Endothelial cell (in vitro differentiated cells): ENCODE data around the gene FPR3. TPM values are rescaled to one million over a fixed set of nuclear protein-coding genes. Genes with fewer than 3 reads are reported as not detected.
A peak's percentile ranks its signal among the peaks of the same experiment; 100 is the strongest.

Source experiments
- DNase-seq: peaks from one replicate; pipeline ENCODE4 v3.0.0; 2021; ENCODE audit warnings: low spot score
- H3K27ac Mint-ChIP-seq: one replicate; pipeline ENCODE4 v1.8.0; 2021; ENCODE audit warnings: mixed read lengths, inconsistent platforms; ENCODE audit not compliant: unreplicated experiment
- H3K27me3 Mint-ChIP-seq: one replicate; pipeline ENCODE4 v1.8.0; 2021; ENCODE audit warnings: mild to moderate bottlenecking, moderate library complexity, mixed read lengths, inconsistent platforms; ENCODE audit not compliant: unreplicated experiment
- H3K36me3 Mint-ChIP-seq: one replicate; pipeline ENCODE4 v1.8.0; 2021; ENCODE audit warnings: mild to moderate bottlenecking, low read depth, mixed read lengths, inconsistent platforms; ENCODE audit not compliant: unreplicated experiment
- H3K4me1 Mint-ChIP-seq: one replicate; pipeline ENCODE4 v1.8.0; 2021; ENCODE audit warnings: mild to moderate bottlenecking, mixed read lengths, inconsistent platforms; ENCODE audit not compliant: unreplicated experiment
- H3K4me3 Mint-ChIP-seq: one replicate; pipeline ENCODE4 v1.8.0; 2021; ENCODE audit warnings: mild to moderate bottlenecking, mixed read lengths, inconsistent platforms; ENCODE audit not compliant: unreplicated experiment
- H3K9me3 Mint-ChIP-seq: one replicate; pipeline ENCODE4 v1.8.0; 2021; ENCODE audit warnings: mixed read lengths, inconsistent platforms; ENCODE audit not compliant: unreplicated experiment
- total RNA-seq: library from RNA; stranded (reverse); fragmentation: NEBNext Ultra II Directional; extraction: Animal tissue kit (Norgen Biotek cat#: 25700); gene quantifications from one replicate; pipeline ENCODE4 v1.2.1, GENCODE V29; 2021; ENCODE audit not compliant: unreplicated experiment
- TF ChIP-seq, protein P1 (sequence below): fragments of 200-600 bp; sonication (generic); IDR thresholded peaks from one replicate; pipeline ENCODE4 v1.5.0; 2021; ENCODE audit warnings: antibody characterized with exemption; ENCODE audit not compliant: unreplicated experiment

Gene FPR3
- total RNA-seq, 1 donor from 2014 or later: not detected

DNA sequence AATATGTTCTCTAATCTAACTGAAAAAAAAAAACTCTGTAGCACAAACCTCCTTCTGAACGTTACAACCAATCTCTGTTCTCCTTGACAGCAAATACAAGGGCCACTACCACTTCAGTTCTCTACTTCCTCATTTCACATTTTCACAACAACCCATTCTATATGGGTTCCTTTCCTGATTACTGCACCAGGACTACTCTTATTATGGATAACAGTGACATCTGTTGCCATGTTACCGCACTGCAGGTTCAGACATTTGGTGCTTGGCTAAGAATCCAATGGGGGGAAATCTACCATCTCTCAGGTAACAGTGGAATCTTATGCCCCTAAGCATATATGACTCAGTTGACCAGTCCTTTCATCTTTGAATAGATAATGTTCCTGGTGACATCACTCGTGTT, 11.6 kb upstream of the FPR3 start:
- Mint-ChIP-seq H3K4me3 (no peak overlapping the region), H3K36me3 (no peaks in the 10 kb centered on the region), H3K27ac (no peak overlapping the region), H3K27me3 (no peaks in the 10 kb centered on the region), H3K4me1 (no peaks in the 10 kb centered on the region), H3K9me3 (no peaks in the 10 kb centered on the region)
- peak; percentile 15 for DNase-seq
- TF ChIP-seq, protein P1, sequence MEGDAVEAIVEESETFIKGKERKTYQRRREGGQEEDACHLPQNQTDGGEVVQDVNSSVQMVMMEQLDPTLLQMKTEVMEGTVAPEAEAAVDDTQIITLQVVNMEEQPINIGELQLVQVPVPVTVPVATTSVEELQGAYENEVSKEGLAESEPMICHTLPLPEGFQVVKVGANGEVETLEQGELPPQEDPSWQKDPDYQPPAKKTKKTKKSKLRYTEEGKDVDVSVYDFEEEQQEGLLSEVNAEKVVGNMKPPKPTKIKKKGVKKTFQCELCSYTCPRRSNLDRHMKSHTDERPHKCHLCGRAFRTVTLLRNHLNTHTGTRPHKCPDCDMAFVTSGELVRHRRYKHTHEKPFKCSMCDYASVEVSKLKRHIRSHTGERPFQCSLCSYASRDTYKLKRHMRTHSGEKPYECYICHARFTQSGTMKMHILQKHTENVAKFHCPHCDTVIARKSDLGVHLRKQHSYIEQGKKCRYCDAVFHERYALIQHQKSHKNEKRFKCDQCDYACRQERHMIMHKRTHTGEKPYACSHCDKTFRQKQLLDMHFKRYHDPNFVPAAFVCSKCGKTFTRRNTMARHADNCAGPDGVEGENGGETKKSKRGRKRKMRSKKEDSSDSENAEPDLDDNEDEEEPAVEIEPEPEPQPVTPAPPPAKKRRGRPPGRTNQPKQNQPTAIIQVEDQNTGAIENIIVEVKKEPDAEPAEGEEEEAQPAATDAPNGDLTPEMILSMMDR: no peak

DNA sequence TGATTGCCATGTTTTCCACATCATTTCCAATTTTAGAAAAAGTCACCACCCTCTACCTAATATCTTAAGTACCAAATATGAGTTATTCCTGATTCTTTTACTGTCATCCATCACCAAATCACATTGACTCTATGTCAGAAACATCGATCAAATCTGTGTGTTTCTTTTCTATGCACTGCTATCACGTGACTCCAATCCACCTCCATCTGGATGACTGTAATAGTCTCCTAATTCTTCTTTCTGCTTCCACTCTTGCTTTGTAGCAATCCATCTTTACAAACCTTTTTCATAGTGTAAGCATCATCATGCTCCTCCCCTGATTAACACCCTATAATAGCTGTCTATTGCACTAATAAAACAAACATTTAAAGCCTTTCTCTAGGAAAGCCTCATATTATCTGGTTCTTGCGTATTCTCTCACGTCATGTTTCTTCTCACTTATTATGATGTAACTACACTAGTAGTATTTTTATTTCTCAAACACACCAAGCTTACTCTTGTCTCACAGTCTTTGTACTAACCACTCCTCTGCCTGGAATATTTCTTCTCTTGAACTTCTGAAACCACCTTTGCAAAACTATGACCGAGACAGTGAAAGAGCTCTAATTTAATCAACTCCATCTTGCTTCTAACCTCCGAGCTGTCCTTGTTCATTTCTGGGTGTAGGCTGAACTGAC, 10.7 kb upstream of the FPR3 start:
- no peak for DNase-seq
- H3K27ac Mint-ChIP-seq: no peak overlapping the region
- no peaks in the 10 kb centered on the region for H3K4me1 Mint-ChIP-seq
- no peaks in the 10 kb centered on the region for H3K27me3 Mint-ChIP-seq
- H3K36me3 Mint-ChIP-seq: no peaks in the 10 kb centered on the region
- H3K9me3 Mint-ChIP-seq: no peaks in the 10 kb centered on the region
- TF ChIP-seq, protein P1: no peak
- no peak overlapping the region for H3K4me3 Mint-ChIP-seq

- no peaks in the 10 kb centered on the region for H3K4me1 Mint-ChIP-seq
- H3K4me3 Mint-ChIP-seq: no peak overlapping the region
- no peaks in the 10 kb centered on the region for H3K9me3 Mint-ChIP-seq
- H3K27me3 Mint-ChIP-seq: no peaks in the 10 kb centered on the region
- no peaks in the 10 kb centered on the region for H3K36me3 Mint-ChIP-seq
- TF ChIP-seq, protein P1: no peak
- no peak overlapping the region for H3K27ac Mint-ChIP-seq
- DNase-seq: no peak
These were observed 9.9 kb upstream of the FPR3 start for GRCh38 chr19:51784922-51785690.

GRCh38 chr19:51786646-51787494, 8.1 kb upstream of the FPR3 start:
- no peaks in the 10 kb centered on the region for H3K27me3 Mint-ChIP-seq
- DNase-seq: no peak
- no peak overlapping the region for H3K27ac Mint-ChIP-seq
- TF ChIP-seq, protein P1: no peak
- H3K36me3 Mint-ChIP-seq: no peaks in the 10 kb centered on the region
- no peaks in the 10 kb centered on the region for H3K4me1 Mint-ChIP-seq
- H3K4me3 Mint-ChIP-seq: no peak overlapping the region
- no peaks in the 10 kb centered on the region for H3K9me3 Mint-ChIP-seq
